Mucosa of stomach (tissue), 1 donor: ENCODE data around the gene ZNF181.
A peak's percentile ranks its signal among the peaks of the same experiment; 100 is the strongest.
"Not testable (repeated sequence)": the region's sequence is repeated elsewhere in the genome, so short reads cannot be mapped to it uniquely, and the experiment has no call there.

ENCODE experiments used
- H3K27me3 ChIP-seq: one replicate; pipeline ENCODE4 v1.7.0; 2013; ENCODE audit warnings: mild to moderate bottlenecking, low read length; ENCODE audit not compliant: control insufficient read depth, insufficient read depth
- H3K36me3 ChIP-seq: one replicate; pipeline ENCODE4 v1.7.0; 2013; ENCODE audit warnings: low read length; ENCODE audit not compliant: control insufficient read depth, insufficient read depth
- H3K4me1 ChIP-seq: one replicate; pipeline ENCODE4 v1.7.0; 2013; ENCODE audit warnings: mild to moderate bottlenecking, low read length; ENCODE audit not compliant: control insufficient read depth, insufficient read depth
- H3K4me3 ChIP-seq: one replicate; pipeline ENCODE4 v1.7.0; 2013; ENCODE audit warnings: low read length
- H3K9ac ChIP-seq: one replicate; pipeline ENCODE4 v1.7.0; 2013; ENCODE audit warnings: mild to moderate bottlenecking, low read length, moderate library complexity
- H3K9me3 ChIP-seq: one replicate; pipeline ENCODE4 v1.7.0; 2013; ENCODE audit warnings: mild to moderate bottlenecking, low read length, moderate library complexity; ENCODE audit not compliant: control insufficient read depth
- donor health status: Pancreatic carcinoma.

ZNF181 gene

GRCh38 chr19:34733746-34734536 is at the start of gene ZNF181:
ZNF181 (plus strand) TSS chr19:34734243; CDS start chr19:34735038, 795 bp downstream.
- Histone ChIP-seq H3K27me3 (no peaks in the 10 kb centered on the region), H3K9ac (peak within 1 kb of the TSS; percentile 76), H3K4me3 (peak within 1 kb of the TSS; percentile 52), H3K9me3 (no peaks in the 10 kb centered on the region), H3K4me1 (peaks cover 12% of the 10 kb centered on the region), H3K36me3 (no peaks in the 10 kb centered on the region)

- not testable (repeated sequence) for H3K9ac ChIP-seq, H3K36me3 ChIP-seq, H3K27me3 ChIP-seq, H3K4me3 ChIP-seq, H3K4me1 ChIP-seq
- H3K9me3 ChIP-seq, result peaks cover 26% of the 10 kb centered on the region
Observed at GRCh38 chr19:34685266-34685665, 48.8 kb upstream of the ZNF181 start.

- no peak overlapping the region for H3K4me3 ChIP-seq
- H3K27me3 ChIP-seq, result no peaks in the 10 kb centered on the region
- no peaks in the 10 kb centered on the region for H3K4me1 ChIP-seq
- peaks cover 20% of the 10 kb centered on the region for H3K9me3 ChIP-seq
- no peak overlapping the region for H3K9ac ChIP-seq
- H3K36me3 ChIP-seq, result no peaks in the 10 kb centered on the region
Observed at GRCh38 chr19:34686455-34686854, 47.6 kb upstream of the ZNF181 start.

GRCh38 chr19:34687348-34687747 is 46.7 kb upstream of the ZNF181 start:
- no peaks in the 10 kb centered on the region for H3K4me1 ChIP-seq
- no peaks in the 10 kb centered on the region for H3K27me3 ChIP-seq
- H3K36me3 ChIP-seq, result no peaks in the 10 kb centered on the region
- H3K9ac ChIP-seq, result no peak overlapping the region
- no peak overlapping the region for H3K4me3 ChIP-seq
- peaks cover 20% of the 10 kb centered on the region for H3K9me3 ChIP-seq

- no peak overlapping the region for H3K9ac ChIP-seq
- no peaks in the 10 kb centered on the region for H3K4me1 ChIP-seq
- peaks cover 20% of the 10 kb centered on the region for H3K9me3 ChIP-seq
- no peaks in the 10 kb centered on the region for H3K36me3 ChIP-seq
- no peaks in the 10 kb centered on the region for H3K27me3 ChIP-seq
- no peak overlapping the region for H3K4me3 ChIP-seq
Observed at GRCh38 chr19:34688592-34688991, 45.5 kb upstream of the ZNF181 start.

- Histone ChIP-seq H3K36me3 (no peaks in the 10 kb centered on the region), H3K27me3 (no peaks in the 10 kb centered on the region), H3K9ac (no peak overlapping the region), H3K4me1 (no peaks in the 10 kb centered on the region), H3K9me3 (peaks cover 10% of the 10 kb centered on the region), H3K4me3 (no peak overlapping the region)
Observed at GRCh38 chr19:34690372-34690771, 43.7 kb upstream of the ZNF181 start.

- H3K27me3 ChIP-seq, result no peaks in the 10 kb centered on the region
- no peaks in the 10 kb centered on the region for H3K36me3 ChIP-seq
- no peaks in the 10 kb centered on the region for H3K9me3 ChIP-seq
- H3K4me1 ChIP-seq, result no peaks in the 10 kb centered on the region
- no peak overlapping the region for H3K4me3 ChIP-seq
- H3K9ac ChIP-seq, result no peak overlapping the region
Observed at GRCh38 chr19:34692549-34692948, 41.5 kb upstream of the ZNF181 start.

GRCh38 chr19:34707661-34708060 is 26.4 kb upstream of the ZNF181 start:
- no peaks in the 10 kb centered on the region for H3K4me1 ChIP-seq
- H3K9ac ChIP-seq, result no peak overlapping the region
- no peaks in the 10 kb centered on the region for H3K27me3 ChIP-seq
- H3K4me3 ChIP-seq, result no peak overlapping the region
- no peaks in the 10 kb centered on the region for H3K36me3 ChIP-seq
- H3K9me3 ChIP-seq, result no peaks in the 10 kb centered on the region

- no peaks in the 10 kb centered on the region for H3K36me3 ChIP-seq
- H3K27me3 ChIP-seq, result no peaks in the 10 kb centered on the region
- H3K4me1 ChIP-seq, result no peaks in the 10 kb centered on the region
- no peak overlapping the region for H3K4me3 ChIP-seq
- H3K9ac ChIP-seq, result no peak overlapping the region
- H3K9me3 ChIP-seq, result no peaks in the 10 kb centered on the region
Observed at GRCh38 chr19:34711890-34712289, 22.2 kb upstream of the ZNF181 start.

- no peaks in the 10 kb centered on the region for H3K27me3 ChIP-seq
- no peaks in the 10 kb centered on the region for H3K9me3 ChIP-seq
- no peaks in the 10 kb centered on the region for H3K36me3 ChIP-seq
- no peaks in the 10 kb centered on the region for H3K4me1 ChIP-seq
- no peak overlapping the region for H3K4me3 ChIP-seq
- H3K9ac ChIP-seq, result no peak overlapping the region
Observed at GRCh38 chr19:34712395-34713261, 21.4 kb upstream of the ZNF181 start.

- Histone ChIP-seq H3K27me3 (no peaks in the 10 kb centered on the region), H3K36me3 (no peaks in the 10 kb centered on the region), H3K9ac (no peak overlapping the region), H3K4me3 (no peak overlapping the region), H3K4me1 (no peaks in the 10 kb centered on the region), H3K9me3 (no peaks in the 10 kb centered on the region)
Observed at GRCh38 chr19:34713262-34713637, 20.8 kb upstream of the ZNF181 start.

- Histone ChIP-seq H3K4me3 (no peak overlapping the region), H3K9ac (no peak overlapping the region), H3K27me3 (no peaks in the 10 kb centered on the region), H3K4me1 (no peaks in the 10 kb centered on the region), H3K9me3 (no peaks in the 10 kb centered on the region), H3K36me3 (no peaks in the 10 kb centered on the region)
Observed at GRCh38 chr19:34715357-34715756, 18.7 kb upstream of the ZNF181 start.
